ENCODE measurements around the gene DPP4.

GRCh38 chr2:162106746-162107145, 32.7 kb upstream of the DPP4 start:
- TF ChIP-seq, protein P1, sequence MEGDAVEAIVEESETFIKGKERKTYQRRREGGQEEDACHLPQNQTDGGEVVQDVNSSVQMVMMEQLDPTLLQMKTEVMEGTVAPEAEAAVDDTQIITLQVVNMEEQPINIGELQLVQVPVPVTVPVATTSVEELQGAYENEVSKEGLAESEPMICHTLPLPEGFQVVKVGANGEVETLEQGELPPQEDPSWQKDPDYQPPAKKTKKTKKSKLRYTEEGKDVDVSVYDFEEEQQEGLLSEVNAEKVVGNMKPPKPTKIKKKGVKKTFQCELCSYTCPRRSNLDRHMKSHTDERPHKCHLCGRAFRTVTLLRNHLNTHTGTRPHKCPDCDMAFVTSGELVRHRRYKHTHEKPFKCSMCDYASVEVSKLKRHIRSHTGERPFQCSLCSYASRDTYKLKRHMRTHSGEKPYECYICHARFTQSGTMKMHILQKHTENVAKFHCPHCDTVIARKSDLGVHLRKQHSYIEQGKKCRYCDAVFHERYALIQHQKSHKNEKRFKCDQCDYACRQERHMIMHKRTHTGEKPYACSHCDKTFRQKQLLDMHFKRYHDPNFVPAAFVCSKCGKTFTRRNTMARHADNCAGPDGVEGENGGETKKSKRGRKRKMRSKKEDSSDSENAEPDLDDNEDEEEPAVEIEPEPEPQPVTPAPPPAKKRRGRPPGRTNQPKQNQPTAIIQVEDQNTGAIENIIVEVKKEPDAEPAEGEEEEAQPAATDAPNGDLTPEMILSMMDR (tag by site-specific recombination; IDR thresholded peaks at IDR 0.05), result no peak
- TF ChIP-seq ZNF76 (tag by site-specific recombination; IDR thresholded peaks at IDR 0.05; ENCODE audit: borderline replicate concordance, low read depth) (no peak), ZNF112 (tag by site-specific recombination; IDR thresholded peaks at IDR 0.05) (no peak), MEIS1 (CRISPR knock-in tag; IDR thresholded peaks at IDR 0.05; ENCODE audit: borderline replicate concordance) (no peak), ZNF184 (tag by site-specific recombination; IDR thresholded peaks at IDR 0.05) (no peak), ZNF707 (tag by site-specific recombination; IDR thresholded peaks at IDR 0.05) (no peak)

Measured in HEK293 (cell line).